HepG2 (cell line): ENCODE measurements around the gene PLRG1. TPM values are rescaled to one million over a fixed set of nuclear protein-coding genes. Genes with fewer than 3 reads are reported as not detected.

Experiments
- DR1 ChIP-seq: sonication (generic); formaldehyde crosslinking; IDR thresholded peaks from 2 replicates; pipeline ENCODE4 v1.8.0; 2021; ENCODE audit warnings: mild to moderate bottlenecking, missing genetic modification reagents, inconsistent platforms
- GZF1 ChIP-seq: sonication (generic); formaldehyde crosslinking; IDR thresholded peaks from 2 replicates; pipeline ENCODE4 v1.5.1; 2020; ENCODE audit warnings: mild to moderate bottlenecking, missing genetic modification reagents
- HHEX ChIP-seq: IDR thresholded peaks from 2 replicates; pipeline ENCODE4 v1.6.1; 2016; ENCODE audit warnings: control low read depth
- KLF12 ChIP-seq: sonication (generic); formaldehyde crosslinking; IDR thresholded peaks from 2 replicates; pipeline ENCODE4 v1.4.0; 2020; ENCODE audit warnings: missing genetic modification reagents, borderline replicate concordance
- MIER3 ChIP-seq: IDR thresholded peaks from 2 replicates; pipeline ENCODE4 v1.6.1; 2016; ENCODE audit warnings: missing compliant biosample characterization, borderline replicate concordance
- NBN ChIP-seq: fragments of 450-650 bp; conservative IDR thresholded peaks from 2 replicates; pipeline ENCODE4 v1.6.1; 2017
- PCBP1 ChIP-seq: fragments of 200-400 bp; formaldehyde crosslinking; IDR thresholded peaks from 2 replicates; pipeline ENCODE4 v1.6.1; 2017; ENCODE audit warnings: mild to moderate bottlenecking, low read depth, low read length, borderline replicate concordance
- TBX3 ChIP-seq: fragments of 450-650 bp; IDR thresholded peaks from 2 replicates; pipeline ENCODE4 v1.6.1; 2017; ENCODE audit warnings: antibody characterized with exemption, mild to moderate bottlenecking, inconsistent platforms, borderline replicate concordance
- ZNF230 ChIP-seq: sonication (generic); formaldehyde crosslinking; IDR thresholded peaks from 2 replicates; pipeline ENCODE4 v1.4.0; 2020; ENCODE audit warnings: mild to moderate bottlenecking, missing genetic modification reagents
- ZNF326 ChIP-seq: sonication (generic); formaldehyde crosslinking; IDR thresholded peaks from 2 replicates; pipeline ENCODE4 v1.4.0; 2020; ENCODE audit warnings: missing genetic modification reagents, borderline replicate concordance
- ZNF34 ChIP-seq: sonication (generic); formaldehyde crosslinking; IDR thresholded peaks from 2 replicates; pipeline ENCODE4 v1.4.0; 2020; ENCODE audit warnings: mild to moderate bottlenecking, missing genetic modification reagents, borderline replicate concordance
- ZNF773 ChIP-seq: sonication (generic); formaldehyde crosslinking; IDR thresholded peaks from 2 replicates; pipeline ENCODE4 v1.4.0; 2020; ENCODE audit warnings: missing genetic modification reagents, borderline replicate concordance
- ZNF782 ChIP-seq: sonication (generic); formaldehyde crosslinking; IDR thresholded peaks from 2 replicates; pipeline ENCODE4 v1.4.0; 2020; ENCODE audit warnings: missing genetic modification reagents, mild to moderate bottlenecking, borderline replicate concordance
- polyA plus RNA-seq, 8 experiments: library from polyadenylated mRNA; depleted of rRNA in 3 of 8; stranded (reverse) in 7 of 8; unstranded in 1 of 8; fragments of >200 nt; fragmentation: Illumina TruSeq in 4 of 8; extraction: Trizol in 4 of 8; gene quantifications; 2 replicates each; pipeline versions ENCODE4 v1.2.1 to v1.2.3, GENCODE V29; 2011 to 2016; ENCODE audit warnings: low read depth in 4 of 8, missing spikeins in 1 of 8, mixed read lengths in 1 of 8; ENCODE audit not compliant: insufficient read depth in 1 of 8
- total RNA-seq, 5 experiments: library from RNA; depleted of rRNA; stranded (reverse); fragments of >200 nt; fragmentation: Illumina TruSeq; extraction: Trizol; gene quantifications; 2 replicates each; pipeline ENCODE4 v1.2.3, GENCODE V29; 2016; ENCODE audit warnings: low read depth in 1 of 5
- TF ChIP-seq, protein P1 (sequence below): IDR thresholded peaks from 2 replicates; pipeline ENCODE4 v1.6.1; 2012; ENCODE audit warnings: low read length, improper control_type of control experiment
- TF ChIP-seq, protein P2 (sequence below): sonication (generic); formaldehyde crosslinking; IDR thresholded peaks from 2 replicates; pipeline ENCODE4 v1.5.0; 2020; ENCODE audit warnings: mild to moderate bottlenecking, missing genetic modification reagents
- TF ChIP-seq, protein P3 (sequence below): sonication (generic); formaldehyde crosslinking; IDR thresholded peaks from 2 replicates; pipeline ENCODE4 v1.4.0; 2020; ENCODE audit warnings: missing genetic modification reagents
- TF ChIP-seq, protein P4 (sequence below): sonication (generic); formaldehyde crosslinking; IDR thresholded peaks from 2 replicates; pipeline ENCODE4 v1.8.1; 2023; ENCODE audit warnings: mild to moderate bottlenecking, inconsistent platforms, moderate library complexity, missing genetic modification reagents, borderline replicate concordance
- TF ChIP-seq, protein P5 (sequence below): sonication (generic); formaldehyde crosslinking; IDR thresholded peaks from 2 replicates; pipeline ENCODE4 v1.9.0; 2021; ENCODE audit warnings: missing genetic modification reagents, mild to moderate bottlenecking, borderline replicate concordance

Gene PLRG1
- total and polyA plus RNA-seq, 2 of the 13 experiments (the other 11 are each of a cell fraction or from before 2014, with no cell fraction given), result 77.3 to 110 TPM

DNA sequence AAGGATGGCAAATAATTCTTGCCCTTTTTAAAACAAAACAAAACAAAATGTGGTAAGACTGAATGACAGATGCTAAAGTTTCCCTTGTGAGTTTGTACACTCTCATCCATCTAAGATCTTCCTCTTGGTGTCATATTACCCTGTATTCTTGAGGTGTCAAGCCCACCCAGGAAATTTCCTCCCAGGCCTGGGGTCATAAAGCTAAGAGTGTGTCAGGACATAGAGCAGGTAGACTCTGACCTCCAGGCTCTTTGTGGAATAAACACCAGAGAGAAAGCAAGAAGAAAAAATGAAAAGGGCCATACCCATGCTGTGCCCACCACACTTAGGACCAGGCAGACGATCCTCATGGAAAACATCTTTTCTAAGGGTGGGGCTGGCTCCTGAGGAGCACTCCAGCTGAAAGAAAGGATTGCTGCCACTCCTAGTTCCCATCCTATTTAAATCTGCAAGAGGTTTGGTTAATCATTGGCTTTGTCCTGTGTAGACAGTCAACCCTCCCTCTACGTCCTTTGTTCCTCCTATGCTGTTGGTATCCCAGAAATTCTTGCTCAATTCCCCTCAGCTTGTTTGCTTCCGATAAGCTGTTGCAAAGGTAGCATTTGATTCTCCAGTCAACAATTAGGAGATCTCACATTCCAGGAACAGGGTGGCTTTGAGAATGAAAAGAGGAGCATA is 40.3 kb upstream of the PLRG1 start, which contains the start of gene FGA (continued):
- TF ChIP-seq ZNF230 (CRISPR knock-in tag) (no peak), ZNF782 (CRISPR knock-in tag) (no peak), NBN (no peak), DR1 (CRISPR knock-in tag) (peak; percentile 98), ZNF773 (CRISPR knock-in tag) (no peak), TBX3 (peak; percentile 66; the same call in 1 of the 2 replicates), MIER3 (CRISPR knock-in tag) (peak; percentile 97), GZF1 (CRISPR knock-in tag) (no peak), HHEX (peak; percentile 88), KLF12 (CRISPR knock-in tag) (peak; percentile 63; the same call in 1 of the 2 replicates), ZNF34 (CRISPR knock-in tag) (no peak), PCBP1 (no peak), ZNF326 (CRISPR knock-in tag) (no peak)
- TF ChIP-seq, protein P1, sequence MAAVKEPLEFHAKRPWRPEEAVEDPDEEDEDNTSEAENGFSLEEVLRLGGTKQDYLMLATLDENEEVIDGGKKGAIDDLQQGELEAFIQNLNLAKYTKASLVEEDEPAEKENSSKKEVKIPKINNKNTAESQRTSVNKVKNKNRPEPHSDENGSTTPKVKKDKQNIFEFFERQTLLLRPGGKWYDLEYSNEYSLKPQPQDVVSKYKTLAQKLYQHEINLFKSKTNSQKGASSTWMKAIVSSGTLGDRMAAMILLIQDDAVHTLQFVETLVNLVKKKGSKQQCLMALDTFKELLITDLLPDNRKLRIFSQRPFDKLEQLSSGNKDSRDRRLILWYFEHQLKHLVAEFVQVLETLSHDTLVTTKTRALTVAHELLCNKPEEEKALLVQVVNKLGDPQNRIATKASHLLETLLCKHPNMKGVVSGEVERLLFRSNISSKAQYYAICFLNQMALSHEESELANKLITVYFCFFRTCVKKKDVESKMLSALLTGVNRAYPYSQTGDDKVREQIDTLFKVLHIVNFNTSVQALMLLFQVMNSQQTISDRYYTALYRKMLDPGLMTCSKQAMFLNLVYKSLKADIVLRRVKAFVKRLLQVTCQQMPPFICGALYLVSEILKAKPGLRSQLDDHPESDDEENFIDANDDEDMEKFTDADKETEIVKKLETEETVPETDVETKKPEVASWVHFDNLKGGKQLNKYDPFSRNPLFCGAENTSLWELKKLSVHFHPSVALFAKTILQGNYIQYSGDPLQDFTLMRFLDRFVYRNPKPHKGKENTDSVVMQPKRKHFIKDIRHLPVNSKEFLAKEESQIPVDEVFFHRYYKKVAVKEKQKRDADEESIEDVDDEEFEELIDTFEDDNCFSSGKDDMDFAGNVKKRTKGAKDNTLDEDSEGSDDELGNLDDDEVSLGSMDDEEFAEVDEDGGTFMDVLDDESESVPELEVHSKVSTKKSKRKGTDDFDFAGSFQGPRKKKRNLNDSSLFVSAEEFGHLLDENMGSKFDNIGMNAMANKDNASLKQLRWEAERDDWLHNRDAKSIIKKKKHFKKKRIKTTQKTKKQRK, result no peak
- TF ChIP-seq, protein P2, sequence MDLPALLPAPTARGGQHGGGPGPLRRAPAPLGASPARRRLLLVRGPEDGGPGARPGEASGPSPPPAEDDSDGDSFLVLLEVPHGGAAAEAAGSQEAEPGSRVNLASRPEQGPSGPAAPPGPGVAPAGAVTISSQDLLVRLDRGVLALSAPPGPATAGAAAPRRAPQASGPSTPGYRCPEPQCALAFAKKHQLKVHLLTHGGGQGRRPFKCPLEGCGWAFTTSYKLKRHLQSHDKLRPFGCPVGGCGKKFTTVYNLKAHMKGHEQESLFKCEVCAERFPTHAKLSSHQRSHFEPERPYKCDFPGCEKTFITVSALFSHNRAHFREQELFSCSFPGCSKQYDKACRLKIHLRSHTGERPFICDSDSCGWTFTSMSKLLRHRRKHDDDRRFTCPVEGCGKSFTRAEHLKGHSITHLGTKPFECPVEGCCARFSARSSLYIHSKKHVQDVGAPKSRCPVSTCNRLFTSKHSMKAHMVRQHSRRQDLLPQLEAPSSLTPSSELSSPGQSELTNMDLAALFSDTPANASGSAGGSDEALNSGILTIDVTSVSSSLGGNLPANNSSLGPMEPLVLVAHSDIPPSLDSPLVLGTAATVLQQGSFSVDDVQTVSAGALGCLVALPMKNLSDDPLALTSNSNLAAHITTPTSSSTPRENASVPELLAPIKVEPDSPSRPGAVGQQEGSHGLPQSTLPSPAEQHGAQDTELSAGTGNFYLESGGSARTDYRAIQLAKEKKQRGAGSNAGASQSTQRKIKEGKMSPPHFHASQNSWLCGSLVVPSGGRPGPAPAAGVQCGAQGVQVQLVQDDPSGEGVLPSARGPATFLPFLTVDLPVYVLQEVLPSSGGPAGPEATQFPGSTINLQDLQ (CRISPR knock-in tag), result no peak
- TF ChIP-seq, protein P3, sequence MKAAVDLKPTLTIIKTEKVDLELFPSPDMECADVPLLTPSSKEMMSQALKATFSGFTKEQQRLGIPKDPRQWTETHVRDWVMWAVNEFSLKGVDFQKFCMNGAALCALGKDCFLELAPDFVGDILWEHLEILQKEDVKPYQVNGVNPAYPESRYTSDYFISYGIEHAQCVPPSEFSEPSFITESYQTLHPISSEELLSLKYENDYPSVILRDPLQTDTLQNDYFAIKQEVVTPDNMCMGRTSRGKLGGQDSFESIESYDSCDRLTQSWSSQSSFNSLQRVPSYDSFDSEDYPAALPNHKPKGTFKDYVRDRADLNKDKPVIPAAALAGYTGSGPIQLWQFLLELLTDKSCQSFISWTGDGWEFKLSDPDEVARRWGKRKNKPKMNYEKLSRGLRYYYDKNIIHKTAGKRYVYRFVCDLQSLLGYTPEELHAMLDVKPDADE, result no peak
- TF ChIP-seq, protein P4, sequence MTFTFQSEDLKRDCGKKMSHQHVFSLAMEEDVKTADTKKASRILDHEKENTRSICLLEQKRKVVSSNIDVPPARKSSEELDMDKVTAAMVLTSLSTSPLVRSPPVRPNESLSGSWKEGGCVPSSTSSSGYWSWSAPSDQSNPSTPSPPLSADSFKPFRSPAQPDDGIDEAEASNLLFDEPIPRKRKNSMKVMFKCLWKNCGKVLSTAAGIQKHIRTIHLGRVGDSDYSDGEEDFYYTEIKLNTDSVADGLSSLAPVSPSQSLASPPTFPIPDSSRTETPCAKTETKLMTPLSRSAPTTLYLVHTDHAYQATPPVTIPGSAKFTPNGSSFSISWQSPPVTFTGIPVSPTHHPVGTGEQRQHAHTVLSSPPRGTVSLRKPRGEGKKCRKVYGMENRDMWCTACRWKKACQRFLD (CRISPR knock-in tag), result no peak
- TF ChIP-seq, protein P5, sequence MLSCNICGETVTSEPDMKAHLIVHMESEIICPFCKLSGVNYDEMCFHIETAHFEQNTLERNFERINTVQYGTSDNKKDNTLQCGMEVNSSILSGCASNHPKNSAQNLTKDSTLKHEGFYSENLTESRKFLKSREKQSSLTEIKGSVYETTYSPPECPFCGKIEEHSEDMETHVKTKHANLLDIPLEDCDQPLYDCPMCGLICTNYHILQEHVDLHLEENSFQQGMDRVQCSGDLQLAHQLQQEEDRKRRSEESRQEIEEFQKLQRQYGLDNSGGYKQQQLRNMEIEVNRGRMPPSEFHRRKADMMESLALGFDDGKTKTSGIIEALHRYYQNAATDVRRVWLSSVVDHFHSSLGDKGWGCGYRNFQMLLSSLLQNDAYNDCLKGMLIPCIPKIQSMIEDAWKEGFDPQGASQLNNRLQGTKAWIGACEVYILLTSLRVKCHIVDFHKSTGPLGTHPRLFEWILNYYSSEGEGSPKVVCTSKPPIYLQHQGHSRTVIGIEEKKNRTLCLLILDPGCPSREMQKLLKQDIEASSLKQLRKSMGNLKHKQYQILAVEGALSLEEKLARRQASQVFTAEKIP, result no peak
